HG02763 (cell line): Measurements from ENCODE around the gene NRP2.
A peak's percentile ranks its signal among the peaks of the same experiment; 100 is the strongest.

ENCODE experiments used
- ATAC-seq: cut with Tn5 transposase; IDR thresholded peaks from one replicate; pipeline ENCODE4 v1.9.1; 2021; ENCODE audit warnings: mild to moderate bottlenecking, moderate library complexity; ENCODE audit not compliant: unreplicated experiment

The NRP2 gene

DNA sequence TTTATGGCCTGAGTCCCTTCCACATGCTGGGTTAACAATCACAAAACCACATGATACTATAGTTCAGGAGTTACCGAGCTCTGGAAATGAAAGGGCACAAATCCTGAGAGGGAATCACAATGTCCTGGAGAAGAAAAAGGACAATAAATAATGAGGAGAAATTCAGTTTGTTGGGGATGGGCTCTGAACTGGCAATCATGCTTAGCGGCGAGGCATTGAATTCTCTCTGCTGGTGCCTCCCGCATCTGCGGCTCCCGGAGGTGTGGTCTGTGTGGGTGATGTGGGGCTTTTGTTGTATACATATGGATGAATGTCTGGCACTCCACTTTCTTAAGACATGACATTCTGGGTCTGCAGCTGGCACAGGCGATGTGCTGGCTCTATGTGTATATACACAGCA is 46.1 kb downstream of the NRP2 start:
- ATAC-seq, result no peak

DNA sequence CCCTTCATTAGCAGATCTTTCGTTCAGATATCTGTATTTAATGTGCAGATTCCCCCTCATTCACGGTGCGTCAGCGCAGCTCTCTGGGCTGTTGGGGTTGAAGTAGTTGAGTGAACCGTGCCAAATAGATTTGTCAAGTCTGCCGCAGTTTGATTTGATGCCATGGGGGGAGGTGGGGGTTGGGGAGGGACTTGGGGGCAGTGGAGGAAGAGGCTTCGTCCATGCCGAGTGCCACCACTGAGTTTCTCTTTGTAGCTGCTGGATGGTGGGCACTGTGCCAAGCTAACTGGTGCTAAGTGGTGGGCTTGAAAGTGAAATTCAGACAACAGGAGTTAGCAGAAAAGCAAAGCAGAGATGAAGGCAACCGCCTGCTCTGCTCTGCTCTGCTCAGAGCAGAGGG is 47.9 kb downstream of the NRP2 start:
- no peak for ATAC-seq

DNA sequence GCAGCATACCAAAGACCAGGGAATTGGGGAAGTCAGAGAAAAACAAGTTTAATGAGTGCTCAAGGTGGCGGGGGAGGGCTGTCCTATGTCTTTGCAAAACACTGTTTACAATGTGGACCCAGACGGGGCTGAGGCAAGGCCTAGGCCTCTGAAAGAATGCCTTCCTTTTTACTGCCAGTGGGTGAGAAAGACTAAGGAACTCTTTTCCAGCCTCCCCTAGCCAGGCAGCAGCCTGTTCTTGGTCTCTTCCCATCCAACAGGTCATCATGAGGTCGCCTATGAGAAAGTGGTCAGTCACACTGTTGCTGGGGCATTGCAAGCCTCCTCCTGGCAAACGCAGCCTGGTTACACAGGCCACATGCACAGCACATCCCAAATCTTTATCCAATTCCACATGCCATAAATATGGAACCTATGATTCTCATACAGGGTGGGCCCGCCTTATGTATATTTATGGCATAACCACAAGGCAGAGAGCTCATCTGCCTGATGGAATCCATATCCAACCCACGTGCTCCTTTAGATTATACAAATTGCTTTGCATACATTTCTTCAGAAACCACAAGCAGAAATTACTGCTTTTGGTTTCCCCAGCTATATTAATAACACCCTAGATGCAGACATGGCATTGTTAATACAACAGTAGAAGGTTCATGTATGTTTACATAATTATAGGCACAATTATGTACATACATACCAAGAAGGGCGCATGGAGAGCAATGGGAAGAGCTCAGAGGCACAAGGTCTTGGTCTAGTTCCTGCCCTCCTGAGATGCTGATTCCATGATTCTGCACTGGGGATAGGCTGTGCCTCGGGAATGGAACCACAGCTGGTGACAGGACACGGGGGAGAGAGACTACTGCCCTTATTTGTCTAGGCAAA is 48.6 kb downstream of the NRP2 start:
- ATAC-seq, result no peak

DNA sequence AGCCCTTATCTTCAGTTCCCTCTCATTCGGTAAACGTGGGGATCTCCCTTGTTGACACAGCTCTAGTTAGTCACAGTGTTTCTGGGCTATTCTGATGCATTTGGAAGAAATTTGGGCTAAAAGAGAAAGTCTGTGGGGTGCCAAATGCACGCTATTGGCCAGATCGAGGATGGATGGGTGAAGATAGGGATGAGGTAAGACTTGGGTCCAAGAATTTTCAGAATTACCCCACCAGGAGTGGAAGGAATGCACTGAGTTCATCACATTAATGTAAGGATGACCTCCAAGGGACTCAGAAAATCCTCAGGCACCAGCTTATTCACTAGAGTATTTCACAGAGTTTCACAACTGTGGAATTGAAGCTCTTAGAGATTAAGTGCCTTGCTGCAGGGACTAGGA is 49.3 kb downstream of the NRP2 start:
- peak; percentile 50 for ATAC-seq

DNA sequence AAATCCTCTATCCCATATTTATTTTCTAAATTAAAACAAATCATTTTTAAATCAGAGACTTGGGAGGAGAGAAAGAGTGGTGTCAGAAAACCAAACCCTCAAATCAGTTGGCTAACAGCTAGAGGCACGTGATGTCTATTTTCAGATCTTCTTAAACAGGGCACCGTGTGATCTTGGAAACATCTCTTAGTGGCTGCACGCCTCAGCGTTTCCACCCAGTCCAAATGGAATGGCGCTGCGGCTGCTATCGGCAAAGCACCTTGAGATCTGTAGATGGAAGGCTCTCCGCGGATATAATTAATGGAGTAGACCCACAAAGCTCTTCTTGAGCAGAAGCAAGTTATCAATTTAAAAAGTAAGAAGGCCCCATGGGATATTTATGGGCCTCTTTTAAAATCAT is 50.0 kb downstream of the NRP2 start:
- no peak for ATAC-seq

DNA sequence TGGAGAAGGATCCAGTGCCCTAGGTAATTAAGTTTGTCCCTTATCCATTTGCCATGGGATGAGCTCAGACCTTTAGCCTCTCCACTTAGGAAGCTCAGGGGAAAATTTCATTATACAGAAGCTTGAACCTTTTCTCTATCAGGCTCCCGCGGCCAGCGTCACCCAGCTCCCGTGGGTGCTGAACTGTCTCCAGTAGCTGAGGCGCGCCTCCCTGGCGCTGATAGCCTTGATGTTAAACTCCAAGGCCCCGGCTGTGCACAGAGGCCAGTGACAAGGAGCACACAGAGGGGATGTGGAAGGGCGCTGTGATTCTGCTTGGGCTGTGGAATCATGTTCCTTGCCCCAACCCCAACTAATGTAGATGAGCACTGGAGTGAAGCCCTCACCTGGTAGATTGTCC is 50.8 kb downstream of the NRP2 start:
- ATAC-seq, result no peak

DNA sequence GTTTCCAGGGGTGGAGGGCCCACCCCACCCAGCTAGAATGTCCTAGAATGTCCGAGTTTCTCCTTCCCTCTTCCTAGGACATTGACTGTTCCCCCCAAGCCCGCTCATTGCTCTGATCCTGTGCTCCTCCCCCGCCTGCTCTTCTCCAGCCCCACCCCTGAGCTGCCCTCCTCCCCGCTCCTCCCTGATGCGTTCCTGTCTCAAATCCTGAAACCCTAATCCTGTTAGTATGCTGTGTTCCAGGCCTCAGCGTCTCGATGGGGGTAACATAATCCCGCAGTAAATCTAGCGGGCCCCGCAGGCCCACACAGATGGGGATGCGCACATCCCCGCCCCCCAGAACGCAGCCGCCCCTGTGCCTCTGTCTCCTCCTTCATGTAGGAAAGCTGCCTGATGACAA is 51.3 kb downstream of the NRP2 start:
- no peak for ATAC-seq

DNA sequence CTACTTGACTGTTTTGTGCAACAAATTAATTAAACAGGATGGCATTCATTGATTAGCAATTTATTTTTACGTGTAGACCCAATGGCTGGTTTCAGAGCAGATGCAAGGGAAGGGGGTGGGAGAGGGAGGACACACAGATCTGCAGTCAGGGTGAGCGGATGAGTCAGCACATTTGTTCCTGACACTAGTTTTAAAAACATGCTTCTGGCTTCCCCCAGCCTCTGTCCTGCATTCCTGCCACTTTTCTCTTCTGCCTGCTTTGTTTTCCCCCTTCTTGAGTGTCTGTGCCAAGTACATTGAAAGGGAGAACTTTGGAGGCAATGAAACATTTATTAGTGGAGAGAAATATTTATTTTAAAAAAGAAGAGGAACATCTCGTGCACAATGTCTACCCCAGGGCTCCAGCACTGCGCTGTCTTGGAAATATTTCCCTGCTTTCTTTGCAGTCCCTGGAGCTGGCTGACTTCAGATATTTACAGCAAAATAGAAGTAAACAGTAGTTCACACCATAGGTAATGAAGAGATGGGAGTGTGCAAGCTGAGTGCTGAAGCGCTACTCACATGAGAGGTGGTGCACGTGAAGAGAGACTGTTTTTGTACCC is 52.2 kb downstream of the NRP2 start:
- no peak for ATAC-seq

DNA sequence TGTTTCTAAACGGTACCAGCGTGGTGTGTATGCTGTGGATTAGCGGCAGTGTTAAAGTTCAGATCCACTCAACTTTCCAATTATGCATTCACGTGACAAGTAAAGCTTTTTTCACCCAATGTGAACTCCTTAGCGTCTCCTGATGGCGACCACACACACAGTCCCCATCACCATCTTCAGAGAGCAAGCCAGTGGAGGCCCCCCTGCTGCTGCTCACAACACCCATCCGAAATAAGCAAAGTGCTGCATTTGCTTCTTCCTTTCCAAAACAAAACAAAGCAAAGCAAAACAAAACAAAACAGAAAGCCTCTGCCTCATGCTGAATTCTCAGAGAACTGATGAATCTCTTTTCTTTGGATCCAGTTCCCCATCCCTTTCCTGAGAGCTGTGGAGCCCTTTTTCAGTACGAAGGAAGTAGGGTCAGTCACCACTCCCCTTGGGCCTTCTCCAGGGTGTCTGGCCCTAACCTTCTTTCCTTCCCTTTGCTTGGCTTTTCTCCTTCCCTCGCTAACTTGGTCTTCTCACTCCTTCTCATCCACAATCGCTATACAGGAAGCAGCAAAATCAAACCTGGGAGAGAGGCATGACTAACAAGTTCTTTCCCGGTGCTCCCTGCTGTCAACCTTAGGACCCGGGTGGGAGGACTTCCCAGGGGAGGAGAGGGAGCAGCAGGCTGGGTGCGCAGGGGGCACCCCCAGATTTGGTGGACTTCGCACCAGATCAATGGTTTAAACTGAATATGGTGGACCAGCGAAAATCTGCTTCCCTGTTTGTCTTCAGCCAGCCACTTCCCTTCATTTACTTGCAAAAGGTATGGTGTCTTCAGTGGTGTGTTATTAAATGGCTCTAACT is 56.0 kb downstream of the NRP2 start:
- no peak for ATAC-seq

DNA sequence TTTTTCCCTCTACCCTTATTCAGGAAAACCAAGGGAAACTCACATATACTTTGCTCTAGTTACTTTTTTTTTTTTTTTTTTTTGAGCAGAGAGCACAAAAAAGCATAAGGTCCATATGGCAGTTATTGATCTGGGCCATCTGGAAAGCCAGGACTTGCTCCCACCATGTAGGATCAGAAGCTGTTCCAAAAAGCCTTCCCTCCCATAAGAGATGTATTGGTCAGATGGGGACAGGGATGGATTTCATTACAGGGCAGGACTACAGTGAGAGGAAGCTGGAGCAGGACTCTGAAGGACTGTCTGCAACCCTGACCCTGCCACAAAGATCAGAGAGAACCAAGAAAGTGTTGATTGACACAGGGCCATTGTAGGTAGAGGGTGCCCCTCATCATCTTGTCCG is 57.3 kb downstream of the NRP2 start:
- ATAC-seq, result no peak

DNA sequence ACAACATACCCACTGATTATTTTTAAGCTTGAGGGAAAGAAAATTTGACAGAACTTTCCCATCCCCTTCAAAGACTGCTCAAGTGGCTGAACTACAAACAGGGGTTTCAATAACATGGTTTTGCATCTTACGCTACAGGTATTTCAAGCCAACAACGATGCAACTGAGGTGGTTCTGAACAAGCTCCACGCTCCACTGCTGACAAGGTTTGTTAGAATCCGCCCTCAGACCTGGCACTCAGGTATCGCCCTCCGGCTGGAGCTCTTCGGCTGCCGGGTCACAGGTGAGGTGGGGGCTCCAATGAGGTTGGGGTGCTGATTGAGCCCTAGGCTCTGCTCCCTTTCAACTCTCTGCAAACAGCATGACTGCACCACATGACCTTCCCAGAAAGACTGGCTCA is 58.1 kb downstream of the NRP2 start:
- no peak for ATAC-seq

DNA sequence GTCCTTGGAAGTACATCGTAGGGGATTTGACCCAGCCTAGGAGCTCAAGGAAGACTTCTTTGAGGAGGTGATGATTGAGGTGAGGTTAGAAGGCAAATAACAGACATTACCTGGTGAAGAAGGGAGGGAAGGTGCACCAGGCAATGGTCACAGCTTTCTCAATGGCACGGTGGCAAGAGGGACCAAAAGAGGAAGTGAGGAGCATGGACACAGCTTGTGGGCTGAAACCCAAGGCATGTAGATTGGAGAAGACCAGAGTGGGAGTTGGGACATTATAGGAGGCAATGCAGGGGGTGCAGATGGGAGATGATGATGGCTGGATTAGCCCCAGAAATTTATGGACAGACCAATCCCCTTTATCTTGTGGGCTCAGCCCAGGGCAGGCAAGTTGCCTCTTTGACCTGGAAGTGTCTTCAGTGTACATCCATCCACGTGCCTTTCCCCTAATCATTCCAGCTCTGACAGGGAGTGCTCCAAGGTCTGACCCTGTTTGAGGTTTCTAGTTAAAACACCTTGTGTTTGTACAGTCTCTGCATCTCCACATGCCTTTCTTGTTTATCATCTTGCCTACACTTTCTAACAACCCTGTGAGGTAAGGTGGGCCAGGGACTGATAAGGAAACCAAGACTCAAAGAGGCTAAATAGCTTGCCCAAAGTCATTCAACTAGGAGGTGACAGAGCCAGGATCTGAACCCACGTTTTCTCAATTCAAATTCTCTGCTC is 59.1 kb downstream of the NRP2 start:
- no peak for ATAC-seq

DNA sequence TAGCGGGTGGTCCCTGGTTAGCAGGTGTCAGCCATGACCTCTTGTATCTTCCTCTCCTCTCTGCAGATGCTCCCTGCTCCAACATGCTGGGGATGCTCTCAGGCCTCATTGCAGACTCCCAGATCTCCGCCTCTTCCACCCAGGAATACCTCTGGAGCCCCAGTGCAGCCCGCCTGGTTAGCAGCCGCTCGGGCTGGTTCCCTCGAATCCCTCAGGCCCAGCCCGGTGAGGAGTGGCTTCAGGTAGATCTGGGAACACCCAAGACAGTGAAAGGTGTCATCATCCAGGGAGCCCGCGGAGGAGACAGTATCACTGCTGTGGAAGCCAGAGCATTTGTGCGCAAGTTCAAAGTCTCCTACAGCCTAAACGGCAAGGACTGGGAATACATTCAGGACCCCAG is 60.8 kb downstream of the NRP2 start:
- ATAC-seq, result no peak

DNA sequence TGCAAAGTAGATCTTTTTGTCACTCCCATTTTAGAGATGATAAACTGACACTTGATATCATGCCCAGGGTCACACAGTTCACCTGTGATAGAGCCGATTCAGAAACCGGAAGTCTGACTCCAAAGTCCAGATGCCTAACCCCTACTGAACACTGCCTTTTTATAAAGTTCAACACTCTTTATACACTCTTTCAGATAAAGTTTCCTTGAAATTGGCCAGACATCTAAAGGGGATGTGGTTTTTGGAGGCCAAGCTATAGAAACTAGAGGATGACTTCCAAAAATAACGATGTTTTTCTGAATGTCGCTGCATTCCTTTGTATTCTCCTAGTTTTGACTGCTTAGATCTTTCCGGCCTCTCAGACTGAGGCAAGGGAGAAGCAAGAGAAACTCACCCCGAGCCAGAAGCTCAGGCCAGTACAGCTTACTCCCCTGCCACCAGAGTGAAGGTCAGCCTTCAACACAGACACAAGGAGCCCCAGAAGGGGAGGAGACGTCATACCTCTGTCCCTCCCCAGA is 61.8 kb downstream of the NRP2 start:
- no peak for ATAC-seq

DNA sequence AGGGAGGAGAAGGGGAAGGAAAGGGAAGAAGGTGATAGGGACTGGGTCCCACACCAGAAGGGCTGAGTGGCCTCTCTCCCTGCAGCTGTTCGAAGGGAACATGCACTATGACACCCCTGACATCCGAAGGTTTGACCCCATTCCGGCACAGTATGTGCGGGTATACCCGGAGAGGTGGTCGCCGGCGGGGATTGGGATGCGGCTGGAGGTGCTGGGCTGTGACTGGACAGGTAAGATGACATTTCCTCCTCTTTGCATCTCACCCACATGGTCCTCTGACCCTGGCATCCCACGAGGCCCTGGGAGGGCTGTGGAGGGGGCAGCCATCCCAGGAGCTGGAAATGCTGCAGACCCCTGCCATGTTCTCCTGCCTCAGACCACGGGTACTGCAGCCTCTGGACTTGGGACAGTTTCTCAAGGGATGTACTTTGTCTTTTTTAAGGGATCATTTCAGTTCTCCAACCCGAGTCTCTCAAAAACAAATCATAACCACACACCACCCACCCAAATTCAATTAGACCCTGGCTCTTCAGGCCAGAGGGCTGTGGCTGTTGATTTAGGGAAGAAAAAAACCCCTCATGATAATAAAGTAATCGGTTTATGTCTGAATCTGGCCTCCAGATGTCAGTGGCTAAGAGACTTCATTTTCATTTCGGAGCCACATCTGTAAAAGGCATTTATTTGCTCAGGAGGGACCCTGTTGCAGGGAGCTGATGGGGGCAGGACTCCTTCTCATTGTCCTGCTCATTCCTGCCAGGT is 63.5 kb downstream of the NRP2 start:
- ATAC-seq, result no peak

DNA sequence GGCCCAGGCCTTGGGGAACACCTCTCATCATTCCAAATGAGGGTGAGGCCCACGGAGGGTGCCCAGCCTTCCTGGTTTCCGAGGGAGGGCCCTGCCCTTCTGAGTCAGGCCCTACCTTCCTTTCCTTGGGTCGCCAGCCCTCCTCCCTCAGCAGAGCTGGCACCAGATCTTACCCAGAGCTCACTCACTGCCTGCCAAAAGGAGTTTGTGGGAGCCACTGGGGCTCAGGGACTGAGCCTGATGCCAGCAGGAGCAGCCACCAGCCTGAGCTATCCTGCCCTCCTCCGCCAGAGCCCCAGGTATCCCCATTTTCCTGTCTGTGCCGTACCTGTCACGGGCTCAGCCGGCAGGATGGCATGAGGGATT is 64.1 kb downstream of the NRP2 start:
- ATAC-seq, result no peak

DNA sequence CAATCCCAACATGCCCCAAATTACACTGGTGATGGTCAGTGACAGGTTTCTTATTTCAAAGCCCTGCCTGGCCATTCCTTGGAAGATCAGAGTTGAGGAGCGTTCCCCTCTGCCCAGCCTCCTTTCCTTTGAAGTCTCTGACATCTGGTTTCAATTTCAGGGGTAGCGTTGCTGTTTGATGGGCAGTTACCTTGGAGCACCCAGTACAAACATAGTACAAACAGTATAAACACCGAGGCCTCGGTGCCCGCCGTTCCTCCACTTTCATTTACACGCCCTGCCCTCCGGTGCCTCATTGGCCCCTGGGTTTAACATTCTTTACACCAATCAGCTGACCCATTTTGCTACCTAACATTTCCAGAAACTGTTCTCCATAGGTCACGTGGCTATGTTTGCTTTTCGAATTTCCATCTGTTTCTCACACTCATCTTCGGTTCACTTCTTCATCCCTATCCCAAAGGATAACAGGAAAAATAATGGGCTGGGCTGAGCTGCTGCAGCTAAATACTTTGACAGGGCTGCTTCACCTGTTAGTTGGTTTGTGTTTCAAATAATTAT is 65.6 kb downstream of the NRP2 start:
- ATAC-seq, result no peak

DNA sequence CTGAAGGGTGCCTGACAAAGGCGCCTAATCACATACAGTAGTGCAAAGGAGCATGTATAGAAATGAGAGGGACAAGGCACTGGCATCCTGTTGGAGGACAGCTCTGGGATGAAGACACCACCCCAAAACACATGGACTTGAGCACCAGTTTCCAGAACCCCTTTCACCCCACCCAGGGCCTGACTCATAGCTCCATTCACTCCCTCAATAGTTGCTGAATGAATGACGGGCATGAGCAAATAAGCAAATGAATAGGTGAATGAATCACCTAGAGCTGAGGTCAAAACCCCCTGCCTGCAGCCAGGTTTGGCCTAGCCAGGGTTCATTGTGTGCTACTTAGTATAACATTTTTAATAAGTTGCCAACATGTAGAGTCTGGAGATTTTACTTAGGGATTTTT is 66.3 kb downstream of the NRP2 start:
- no peak for ATAC-seq

DNA sequence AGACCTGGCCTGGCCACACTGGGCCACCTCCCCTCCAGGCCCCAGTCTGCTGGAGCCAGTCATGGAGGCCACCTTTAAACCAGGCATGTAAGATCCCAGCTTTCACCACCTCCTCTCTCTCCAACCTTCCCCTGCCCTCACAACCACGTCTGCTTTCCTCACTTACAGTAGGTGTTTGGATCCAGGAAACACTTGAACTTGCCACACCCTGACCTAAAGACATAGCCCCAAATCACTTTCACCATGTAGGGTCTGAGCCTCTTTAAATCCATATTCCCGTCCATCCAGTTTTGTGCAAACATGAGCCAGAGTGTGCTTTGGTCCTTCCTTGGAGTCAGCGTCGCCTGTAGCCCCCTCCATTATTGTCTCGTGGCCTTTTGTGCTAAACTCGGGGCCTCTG is 66.8 kb downstream of the NRP2 start:
- ATAC-seq, result no peak

DNA sequence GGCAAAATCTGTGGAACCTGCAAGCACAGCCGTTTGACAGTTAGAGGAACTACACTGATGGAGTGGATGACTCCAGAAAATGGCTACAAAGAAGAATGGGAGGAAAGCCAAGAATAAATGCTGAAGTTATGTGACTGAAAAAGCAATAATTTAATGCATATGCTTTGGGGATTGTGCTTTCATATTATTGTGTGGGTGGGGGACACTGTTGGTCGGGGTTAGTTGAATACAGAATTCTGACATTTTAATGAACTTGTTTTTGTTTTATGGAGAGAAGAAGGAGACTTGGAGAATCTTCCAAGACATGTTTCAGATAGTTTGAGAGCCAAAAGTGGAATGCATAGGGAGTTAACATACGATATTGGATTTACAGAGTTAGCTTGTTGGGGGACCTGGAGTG is 68.5 kb downstream of the NRP2 start:
- no peak for ATAC-seq
